Retinal pigment epithelial cell (primary cell): ENCODE measurements around the gene PPM1M.

Source experiments
- DNase-seq: peaks from one replicate; pipeline ENCODE4 v3.0.0-alpha.2; 2010; ENCODE audit warnings: low read depth
- H3K4me3 ChIP-seq: 2 replicates; pipeline ENCODE4 v1.5.1; 2011; ENCODE audit warnings: mild to moderate bottlenecking, low read length, control low read depth, moderate library complexity
- TF ChIP-seq, protein P1 (sequence below): conservative IDR thresholded peaks from 2 replicates; pipeline ENCODE4 v1.5.1; 2011; ENCODE audit warnings: low read depth, low read length, control low read depth, inconsistent platforms

Gene PPM1M

DNA sequence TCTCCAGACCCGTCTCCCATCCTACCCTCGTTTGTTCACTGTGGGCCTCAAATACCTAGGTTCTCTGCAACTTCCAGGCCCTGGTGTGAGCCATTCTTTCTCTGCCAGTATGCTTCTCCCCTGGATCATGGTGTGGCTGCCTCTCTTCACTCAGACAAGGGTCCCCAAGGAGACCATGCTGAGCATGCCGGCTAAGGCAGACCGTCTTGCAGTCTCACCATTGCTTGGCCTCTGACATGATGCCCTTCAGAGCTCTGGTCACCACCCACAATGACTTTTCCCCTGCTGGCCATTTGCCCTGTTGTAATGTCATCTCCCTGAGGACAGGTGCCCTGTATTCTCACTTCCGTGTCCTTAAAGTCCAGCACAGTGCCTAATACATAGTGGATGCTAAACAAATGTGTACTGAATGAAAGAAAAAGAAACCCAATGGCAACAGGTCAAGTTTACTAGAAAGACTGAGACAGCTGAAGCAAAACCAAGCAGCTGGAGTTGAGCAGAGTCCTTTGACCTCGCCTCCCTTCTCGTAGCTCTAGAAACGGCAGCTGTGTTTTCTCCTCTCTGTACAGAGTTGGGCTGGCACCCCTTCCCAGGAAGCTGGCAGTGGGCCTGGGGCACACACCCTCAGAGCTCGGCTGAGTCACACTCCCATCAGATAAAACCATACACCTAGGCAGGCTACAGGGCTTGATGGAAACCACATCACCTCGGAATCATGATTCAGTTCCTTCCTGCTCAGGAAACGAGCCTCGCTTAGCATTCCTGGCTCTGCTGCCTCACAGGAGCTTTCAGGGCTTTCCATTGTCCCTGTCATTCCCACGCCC is 28.8 kb upstream of the PPM1M start:
- H3K4me3 ChIP-seq, result no peak overlapping the region
- TF ChIP-seq, protein P1, sequence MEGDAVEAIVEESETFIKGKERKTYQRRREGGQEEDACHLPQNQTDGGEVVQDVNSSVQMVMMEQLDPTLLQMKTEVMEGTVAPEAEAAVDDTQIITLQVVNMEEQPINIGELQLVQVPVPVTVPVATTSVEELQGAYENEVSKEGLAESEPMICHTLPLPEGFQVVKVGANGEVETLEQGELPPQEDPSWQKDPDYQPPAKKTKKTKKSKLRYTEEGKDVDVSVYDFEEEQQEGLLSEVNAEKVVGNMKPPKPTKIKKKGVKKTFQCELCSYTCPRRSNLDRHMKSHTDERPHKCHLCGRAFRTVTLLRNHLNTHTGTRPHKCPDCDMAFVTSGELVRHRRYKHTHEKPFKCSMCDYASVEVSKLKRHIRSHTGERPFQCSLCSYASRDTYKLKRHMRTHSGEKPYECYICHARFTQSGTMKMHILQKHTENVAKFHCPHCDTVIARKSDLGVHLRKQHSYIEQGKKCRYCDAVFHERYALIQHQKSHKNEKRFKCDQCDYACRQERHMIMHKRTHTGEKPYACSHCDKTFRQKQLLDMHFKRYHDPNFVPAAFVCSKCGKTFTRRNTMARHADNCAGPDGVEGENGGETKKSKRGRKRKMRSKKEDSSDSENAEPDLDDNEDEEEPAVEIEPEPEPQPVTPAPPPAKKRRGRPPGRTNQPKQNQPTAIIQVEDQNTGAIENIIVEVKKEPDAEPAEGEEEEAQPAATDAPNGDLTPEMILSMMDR, result no peak
- no peak for DNase-seq

DNA sequence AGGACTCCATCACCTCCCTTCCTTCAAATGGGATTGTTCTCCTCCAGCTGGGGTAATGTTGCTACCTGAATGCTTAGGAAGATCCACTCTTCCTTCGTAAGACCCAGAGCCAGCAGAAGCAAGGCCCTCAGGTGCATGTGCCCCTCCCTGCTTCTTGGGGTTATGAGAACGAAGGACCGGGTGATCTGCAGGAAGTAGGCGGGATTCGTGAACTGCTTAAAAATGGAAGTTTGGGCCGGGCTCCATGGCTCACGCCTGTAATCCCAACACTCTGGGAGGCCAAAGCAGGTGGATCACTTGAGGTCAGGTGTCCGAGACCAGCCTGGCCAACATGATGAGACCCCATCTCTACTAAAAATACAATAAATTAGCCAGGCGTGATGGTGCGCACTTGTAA is 28.2 kb upstream of the PPM1M start:
- H3K4me3 ChIP-seq, result no peak overlapping the region
- DNase-seq, result no peak
- TF ChIP-seq, protein P1, result no peak

DNA sequence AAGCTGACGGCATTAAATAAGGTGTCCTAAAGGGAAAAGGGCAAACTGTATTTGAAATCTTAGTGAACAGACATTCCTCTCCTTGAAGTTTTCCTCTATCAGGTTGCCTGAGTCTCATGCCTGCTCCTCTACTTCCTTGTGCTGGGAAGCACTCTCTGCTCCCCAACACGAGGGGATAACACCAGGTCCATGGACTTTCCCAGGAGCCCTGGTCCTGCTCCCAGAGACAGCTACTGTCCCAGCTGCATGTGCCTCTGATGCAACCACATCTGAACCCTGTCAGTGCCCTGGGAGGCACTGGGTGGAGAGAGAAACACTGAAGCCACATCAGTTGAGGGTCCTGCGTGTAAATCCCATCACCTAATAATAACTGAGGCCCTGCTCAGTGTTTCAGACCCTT is 27.5 kb upstream of the PPM1M start:
- H3K4me3 ChIP-seq, result no peak overlapping the region
- TF ChIP-seq, protein P1, result no peak
- DNase-seq, result no peak

DNA sequence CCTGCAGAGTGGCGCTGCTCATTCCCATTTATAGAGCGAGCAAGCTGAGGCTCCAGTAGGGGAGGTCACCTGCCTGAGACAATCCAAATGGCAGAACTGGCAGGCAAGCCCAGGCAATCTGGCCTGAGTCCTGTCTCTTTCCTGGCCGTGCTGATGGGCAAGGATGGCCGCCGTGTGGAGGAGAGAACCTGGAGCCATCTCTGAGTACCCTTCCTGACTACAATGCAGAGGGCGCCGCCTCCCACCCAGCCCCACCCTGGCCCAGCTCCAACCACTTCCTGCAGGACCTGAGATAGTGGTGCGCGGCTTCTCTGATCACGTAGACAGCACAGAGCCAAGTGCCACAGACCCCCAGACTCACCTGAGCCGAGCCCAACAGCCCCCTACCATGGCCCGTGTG is 27.1 kb upstream of the PPM1M start:
- no peak for DNase-seq
- TF ChIP-seq, protein P1, result no peak
- no peak overlapping the region for H3K4me3 ChIP-seq

DNA sequence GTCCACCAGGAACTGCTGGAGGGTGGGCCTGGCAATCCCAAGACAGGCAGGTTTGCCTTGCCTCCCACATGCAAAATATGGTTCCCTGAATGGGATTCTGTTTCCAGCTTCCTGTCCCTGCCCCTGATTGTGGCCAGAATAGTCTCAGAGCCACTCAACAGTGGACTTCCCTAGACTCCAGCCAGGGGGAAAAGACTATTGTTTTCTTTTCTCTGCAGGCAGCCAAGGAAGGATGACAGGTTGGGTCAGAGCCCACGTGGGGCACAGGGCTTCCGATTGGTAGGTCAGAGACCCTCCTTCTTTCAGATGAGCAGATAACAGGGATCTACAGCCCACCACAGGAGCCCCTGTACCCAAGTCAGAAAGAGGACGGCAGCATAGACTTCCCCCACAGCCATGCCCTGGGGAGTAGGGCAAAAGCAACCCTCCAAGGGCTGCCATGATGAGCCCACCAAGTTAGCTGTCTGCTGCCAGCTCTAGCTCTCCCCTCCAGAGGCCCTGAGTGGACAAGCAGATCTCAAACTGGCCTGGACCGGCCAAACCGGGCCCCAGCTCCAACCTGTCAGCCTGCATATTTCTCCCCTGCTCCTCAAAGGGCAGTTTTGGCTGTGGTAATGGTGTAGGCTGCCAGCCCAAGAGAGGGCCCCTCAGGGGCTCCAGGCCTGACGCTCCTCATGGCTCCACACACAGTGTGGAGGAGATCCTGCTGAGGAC is 26.5 kb upstream of the PPM1M start:
- H3K4me3 ChIP-seq, result no peak overlapping the region
- TF ChIP-seq, protein P1, result no peak
- DNase-seq, result no peak

GRCh38 chr3:52220380-52221026 is 25.1 kb upstream of the PPM1M start:
- no peak for DNase-seq
- H3K4me3 ChIP-seq, result no peak overlapping the region
- TF ChIP-seq, protein P1, result peak; percentile 99
